ENCODE results near the gene PGM2.

DNA sequence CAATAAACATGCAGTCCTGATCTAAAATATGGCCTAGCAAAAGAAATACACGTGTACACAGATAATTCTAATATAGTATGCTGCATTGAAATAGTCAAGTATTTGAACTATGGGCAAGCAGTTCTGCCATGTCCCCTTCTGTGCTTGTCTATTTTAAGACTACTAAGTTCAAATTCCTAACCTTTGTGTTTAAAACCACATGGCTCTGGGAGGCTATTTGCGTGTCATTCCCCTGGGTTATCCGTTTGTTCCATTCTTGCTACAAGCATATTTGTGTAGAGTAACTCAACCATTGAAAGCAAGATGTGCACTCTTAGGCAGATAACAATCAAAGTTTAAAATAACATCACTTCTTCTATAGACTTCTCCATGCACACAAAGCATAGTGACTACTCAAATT is 39.0 kb downstream of the PGM2 start:
- TF ChIP-seq CTCF (IDR thresholded peaks at IDR 0.05; ENCODE audit: low read depth, low read length, missing input control): no peak
- no peak for TF ChIP-seq SP1 (IDR thresholded peaks at IDR 0.05)
- TF ChIP-seq, protein P1, sequence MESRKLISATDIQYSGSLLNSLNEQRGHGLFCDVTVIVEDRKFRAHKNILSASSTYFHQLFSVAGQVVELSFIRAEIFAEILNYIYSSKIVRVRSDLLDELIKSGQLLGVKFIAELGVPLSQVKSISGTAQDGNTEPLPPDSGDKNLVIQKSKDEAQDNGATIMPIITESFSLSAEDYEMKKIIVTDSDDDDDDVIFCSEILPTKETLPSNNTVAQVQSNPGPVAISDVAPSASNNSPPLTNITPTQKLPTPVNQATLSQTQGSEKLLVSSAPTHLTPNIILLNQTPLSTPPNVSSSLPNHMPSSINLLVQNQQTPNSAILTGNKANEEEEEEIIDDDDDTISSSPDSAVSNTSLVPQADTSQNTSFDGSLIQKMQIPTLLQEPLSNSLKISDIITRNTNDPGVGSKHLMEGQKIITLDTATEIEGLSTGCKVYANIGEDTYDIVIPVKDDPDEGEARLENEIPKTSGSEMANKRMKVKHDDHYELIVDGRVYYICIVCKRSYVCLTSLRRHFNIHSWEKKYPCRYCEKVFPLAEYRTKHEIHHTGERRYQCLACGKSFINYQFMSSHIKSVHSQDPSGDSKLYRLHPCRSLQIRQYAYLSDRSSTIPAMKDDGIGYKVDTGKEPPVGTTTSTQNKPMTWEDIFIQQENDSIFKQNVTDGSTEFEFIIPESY (IDR thresholded peaks at IDR 0.05): no peak
- no peak for TF ChIP-seq RXRA (IDR thresholded peaks at IDR 0.05)
- TF ChIP-seq, protein P2, sequence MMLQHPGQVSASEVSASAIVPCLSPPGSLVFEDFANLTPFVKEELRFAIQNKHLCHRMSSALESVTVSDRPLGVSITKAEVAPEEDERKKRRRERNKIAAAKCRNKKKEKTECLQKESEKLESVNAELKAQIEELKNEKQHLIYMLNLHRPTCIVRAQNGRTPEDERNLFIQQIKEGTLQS (IDR thresholded peaks at IDR 0.05): no peak
- no peak for TF ChIP-seq REST (IDR thresholded peaks at IDR 0.05)
- no peak for TF ChIP-seq YY1 (IDR thresholded peaks at IDR 0.05)
- TF ChIP-seq NR2F2 (IDR thresholded peaks at IDR 0.05): peak; percentile 71
- no peak for TF ChIP-seq TAF1 (conservative IDR thresholded peaks at IDR 0.05)
- no peak for TF ChIP-seq MAX (IDR thresholded peaks at IDR 0.05)

Measured in liver (tissue), 3 donors.